Activated effector memory CD4-positive, alpha-beta T cell treated with Interleukin-2 at 50 U/mL for 16 hours (primary cell): ENCODE results near the gene EIF4G2.
A peak's percentile ranks its signal among the peaks of the same experiment; 100 is the strongest.

ENCODE experiments used
- DNase-seq: peaks from one replicate; pipeline ENCODE4 v3.0.0-alpha.2; 2020

The EIF4G2 gene

DNA sequence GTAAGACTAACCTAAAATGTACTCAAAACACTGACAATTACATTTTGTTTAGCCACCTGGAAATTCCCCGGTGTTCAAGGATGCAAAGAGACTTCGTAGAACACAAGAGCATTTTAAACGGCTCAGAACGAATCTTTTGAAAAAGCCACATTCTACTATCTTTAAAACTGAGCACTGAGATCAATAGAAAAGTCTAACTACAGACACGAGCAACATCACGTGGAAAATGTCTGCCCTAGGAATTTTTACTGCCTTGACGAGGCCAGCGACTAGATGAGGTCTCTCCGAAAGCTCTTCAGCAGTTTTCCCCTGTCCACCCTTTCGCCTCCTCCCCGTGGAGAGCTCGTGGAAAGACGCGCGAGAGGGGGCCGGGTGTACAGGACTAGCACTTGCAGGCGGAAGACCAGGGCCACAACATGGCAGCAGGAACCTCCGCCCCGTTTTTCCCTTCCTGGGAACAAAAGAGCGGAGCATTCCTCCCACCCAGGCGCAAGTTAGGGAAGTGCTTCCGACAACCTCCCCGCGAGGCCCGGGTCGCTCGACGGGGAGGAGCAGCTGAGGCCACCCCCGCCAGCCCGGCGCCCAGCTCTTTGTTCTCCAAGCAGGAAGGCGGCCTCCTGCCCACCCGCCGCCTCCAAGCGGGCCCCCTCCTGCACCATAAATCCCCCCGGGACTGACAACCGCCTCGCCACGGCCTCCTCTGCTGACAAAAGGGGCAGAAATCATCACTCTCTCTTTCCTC is 1.1 kb downstream of the EIF4G2 start:
- DNase-seq = peak; percentile 37

DNA sequence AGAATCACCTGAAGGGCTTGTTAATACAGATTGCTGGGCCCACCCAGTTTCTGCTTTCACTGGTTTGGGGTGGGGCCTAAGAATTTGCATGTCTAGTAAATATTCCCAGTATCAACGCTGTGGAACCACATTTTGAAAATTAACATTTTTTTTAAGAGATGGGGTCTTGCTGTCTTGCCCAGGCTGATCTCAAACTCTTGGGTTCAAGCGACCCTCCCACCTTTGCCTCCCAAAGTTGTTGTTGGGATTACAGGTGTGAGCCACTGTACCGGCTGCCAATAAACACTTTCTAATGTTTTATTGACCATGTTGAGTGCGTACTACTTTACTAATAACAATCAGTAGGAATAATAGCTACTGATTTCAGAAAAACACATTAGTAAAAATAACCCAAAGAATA is 2.5 kb downstream of the EIF4G2 start:
- no peak for DNase-seq

DNA sequence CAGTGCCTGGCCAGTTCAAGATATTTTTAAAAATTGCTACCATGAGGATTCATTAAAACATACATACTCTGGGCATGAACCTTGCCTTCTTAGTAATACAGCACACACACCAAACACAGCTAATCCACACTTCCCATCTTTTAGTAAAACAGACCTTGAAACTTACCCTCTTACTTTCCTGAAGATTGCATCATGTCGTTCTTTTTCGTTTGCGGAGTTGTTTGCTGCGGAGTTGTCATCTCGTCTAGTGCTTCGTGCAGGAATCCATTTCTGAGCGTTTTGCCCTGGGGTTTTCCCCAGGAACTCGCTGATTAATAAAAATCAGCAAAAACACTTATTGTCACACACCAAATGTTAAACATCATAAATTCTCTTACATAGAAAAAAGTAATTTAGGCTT is 3.0 kb downstream of the EIF4G2 start:
- DNase-seq = no peak

DNA sequence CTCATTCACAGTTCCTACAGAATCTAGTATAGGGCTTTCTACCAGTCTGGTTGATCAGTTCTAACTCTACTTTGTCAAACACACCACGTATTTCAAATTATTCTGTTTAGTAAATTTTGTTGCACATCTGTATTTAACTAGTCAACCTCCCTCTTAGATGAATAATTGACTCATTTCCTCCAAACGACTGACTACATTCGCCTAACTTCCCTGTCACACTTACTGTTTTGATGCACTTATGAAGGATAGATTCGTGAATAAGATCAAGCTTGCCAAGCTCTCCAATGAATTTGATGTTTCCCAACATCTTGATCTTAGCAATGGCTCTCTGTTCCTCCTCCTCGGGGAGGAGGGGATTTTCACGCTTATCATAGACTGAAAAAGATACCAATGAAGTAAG is 5.0 kb downstream of the EIF4G2 start:
- no peak for DNase-seq

DNA sequence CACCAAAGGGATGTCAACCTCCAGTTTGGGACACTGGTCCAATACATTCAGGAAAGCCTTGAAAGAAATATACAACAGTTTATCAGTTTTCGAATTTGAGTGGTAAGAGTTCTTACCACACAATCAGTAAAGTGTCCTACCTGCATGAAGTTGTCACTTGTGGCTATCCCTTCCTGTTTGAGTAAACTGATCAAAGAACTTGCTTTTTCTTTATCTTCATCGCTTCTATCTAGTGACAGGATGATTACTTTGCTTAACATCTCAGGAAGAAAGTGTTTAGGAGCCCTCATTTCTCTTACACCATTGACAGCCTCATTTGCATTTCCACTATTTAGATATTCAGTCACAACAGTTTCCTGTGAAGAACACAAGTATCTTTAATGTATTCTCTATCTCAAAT is 8.4 kb downstream of the EIF4G2 start:
- DNase-seq = no peak

DNA sequence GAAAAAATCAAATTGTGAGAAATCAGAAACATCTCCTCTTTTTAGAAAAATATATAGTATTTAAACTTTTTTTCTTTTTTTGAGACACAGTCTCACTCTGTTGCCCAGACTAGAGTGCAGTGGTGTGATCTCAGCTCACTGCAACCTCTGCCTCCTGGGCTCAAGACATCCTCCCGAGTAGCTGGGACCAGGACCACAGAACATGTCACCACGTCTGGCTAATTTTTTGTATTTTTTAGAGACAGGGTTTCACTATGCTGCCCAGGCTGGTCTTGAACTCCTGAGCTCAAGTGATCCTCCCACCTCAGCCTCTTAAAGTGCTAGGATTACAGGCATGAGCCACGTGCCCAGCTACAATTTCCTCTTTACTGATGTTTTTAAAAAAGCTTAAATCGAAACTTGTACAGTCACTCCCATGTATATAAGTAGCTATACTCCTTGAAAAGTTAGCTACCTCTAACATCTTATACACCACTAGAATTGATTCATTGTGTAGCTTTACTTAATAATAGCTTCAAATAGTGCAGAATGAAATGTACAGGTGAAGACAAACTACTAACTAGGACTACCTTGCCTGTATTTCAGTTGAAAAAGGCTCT is 10.3 kb downstream of the EIF4G2 start:
- no peak for DNase-seq

DNA sequence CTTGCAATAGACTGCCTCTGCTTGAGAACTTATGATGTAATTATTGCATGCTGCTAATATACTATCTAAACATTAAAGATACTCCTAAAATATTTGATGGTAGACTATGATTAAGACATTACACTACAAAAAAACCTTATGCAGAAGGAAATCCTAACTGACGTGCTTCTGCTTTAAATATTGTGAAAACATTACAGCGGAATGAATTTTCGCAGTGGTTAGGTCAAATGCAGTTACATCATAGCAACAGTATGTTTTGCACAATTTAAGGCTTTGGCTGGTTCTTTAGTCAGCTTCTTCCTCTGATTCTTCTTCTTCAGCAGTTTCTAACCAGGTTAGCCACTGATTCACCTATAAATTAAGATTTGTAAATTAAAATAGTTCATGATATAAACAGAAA is 11.2 kb downstream of the EIF4G2 start:
- no peak for DNase-seq

DNA sequence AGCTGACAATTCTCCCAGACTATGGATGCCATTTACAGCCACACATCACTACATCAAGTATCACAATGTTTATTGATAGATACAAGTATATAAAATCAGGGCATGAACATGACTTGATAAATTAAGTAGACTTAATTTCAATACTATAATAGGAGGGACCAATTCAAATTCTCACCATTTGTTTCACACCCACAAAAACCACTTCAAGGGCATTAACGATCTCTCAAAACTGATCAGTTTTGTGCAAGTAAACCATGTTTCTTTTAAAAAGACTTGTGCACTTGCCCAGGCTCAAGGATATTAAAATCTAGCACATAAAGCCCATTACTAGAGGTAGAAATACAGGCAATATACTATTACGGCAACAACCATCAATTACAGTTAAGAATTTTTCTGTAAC is 11.7 kb downstream of the EIF4G2 start:
- DNase-seq = no peak

DNA sequence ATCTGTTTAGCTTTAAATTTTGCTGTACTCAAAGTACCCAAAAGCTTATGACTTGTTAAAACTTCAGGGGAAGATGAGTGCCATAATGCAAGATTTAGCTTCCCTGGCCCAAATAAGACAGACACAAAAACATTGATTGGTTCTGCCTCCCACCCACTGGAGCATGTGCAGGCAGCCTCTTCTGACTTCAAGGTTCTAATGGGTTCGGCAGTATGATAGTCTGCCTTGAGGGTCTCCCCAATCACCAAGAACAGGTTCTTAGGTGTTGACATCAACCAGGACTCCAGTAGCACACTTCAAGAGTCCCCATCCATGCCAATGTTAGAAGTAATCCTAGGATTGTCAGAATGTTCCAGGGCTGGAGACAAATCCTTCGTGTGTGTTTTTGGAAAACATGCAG is 12.5 kb downstream of the EIF4G2 start:
- DNase-seq = no peak

DNA sequence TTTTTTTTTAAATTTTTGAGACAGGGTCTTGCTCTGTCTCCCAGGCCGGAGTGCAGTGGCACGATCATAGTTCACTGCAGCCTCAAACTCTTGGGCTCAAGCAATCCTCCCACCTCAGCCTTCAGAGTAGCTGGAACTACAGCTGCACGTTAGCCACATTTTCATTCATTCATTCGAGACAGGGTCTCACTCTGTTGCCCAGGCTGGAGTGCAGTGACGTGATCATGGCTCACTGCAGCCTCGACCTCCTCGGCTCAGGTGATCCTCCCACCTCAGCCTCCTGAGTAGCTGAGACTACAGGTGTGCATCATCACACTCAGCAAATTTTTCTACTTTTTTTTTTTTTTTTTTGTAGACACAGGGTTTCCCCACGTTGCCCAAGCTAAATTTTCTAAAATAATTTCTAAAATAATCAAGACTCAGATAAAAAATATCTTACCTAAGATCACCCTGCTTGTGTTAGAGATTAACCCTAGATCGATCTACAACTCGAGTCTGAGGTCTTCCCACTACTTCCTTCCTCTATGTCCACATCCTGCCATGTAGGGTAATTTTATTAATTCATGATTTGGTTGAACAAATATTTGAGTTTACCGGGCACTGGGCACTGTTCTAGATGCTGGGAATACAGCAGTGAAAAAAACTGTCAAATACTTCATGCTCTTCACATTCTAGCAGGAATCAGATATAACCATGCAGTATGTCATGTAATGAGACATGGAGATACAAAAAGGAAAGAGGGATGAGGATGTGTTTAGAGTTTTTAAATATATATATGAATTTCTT is 15.1 kb downstream of the EIF4G2 start:
- DNase-seq = no peak

DNA sequence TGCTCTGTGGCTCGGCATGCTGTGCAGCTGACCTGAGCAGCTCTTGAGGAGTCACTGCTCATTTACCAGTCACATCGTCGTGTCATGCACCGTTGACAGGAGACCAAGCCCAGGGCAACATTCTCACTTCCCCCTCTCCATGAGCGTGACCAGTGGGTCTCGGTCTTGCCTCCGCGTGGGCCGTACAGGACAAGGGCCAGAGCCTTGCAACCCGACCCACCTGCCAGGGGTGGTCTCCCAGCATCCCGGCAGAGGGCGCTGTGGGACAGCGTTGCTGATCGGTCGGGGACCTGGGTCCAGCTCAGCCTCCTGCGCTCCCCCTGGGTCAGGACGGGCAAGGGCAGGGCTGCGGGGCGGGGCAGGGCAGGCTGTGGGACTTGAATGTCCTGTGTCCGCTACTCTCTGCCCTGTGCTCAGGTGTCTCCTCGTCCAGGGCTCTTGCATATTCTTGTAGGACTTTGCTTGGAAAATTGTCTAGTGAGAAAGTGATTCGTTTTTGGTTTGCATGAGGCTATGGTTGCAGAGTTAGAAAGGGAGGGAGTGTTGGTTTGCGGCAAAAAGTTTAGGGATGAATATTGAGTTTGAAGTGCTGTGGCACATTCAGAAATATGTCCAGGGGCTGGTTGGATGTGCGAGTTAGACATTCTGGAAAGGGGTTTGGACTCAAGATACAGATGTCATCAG is 16.2 kb downstream of the EIF4G2 start:
- peak; percentile 68 for DNase-seq

DNA sequence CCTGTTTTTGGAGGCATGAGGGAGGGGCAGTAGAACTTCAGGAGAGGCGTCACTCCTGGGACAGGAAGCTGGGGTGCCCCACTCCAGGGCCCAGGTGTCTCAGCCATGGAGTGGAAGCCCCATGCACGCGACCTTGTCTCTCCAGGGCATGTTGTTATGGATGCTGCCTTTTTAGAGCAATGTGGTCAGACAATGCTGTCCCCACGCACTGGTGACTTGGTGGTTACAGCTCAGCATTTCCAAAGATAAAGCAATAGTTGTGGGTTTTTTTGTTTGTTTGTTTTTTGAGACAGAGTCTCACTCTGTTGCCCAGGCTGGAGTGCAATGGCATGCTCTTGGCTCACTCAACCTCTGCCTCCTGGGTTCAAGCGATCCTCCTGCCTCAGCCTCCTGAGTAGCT is 22.3 kb downstream of the EIF4G2 start:
- no peak for DNase-seq

DNA sequence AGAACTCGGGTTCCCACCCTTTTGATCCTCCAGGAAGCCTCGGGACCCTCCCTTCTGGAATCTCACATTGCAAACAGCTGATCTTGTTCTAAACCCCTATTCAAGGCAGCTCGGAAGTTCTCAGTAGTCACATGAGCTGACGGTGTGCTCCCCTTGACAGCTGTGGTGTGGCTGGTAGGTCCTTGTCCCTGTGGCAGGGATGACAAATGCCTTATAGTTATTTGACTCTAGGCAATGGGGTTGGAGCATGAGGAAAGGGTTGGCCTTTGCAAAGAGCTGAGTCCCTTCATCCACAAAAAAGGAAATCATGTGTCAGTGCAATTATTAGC is 23.6 kb downstream of the EIF4G2 start:
- DNase-seq = no peak

DNA sequence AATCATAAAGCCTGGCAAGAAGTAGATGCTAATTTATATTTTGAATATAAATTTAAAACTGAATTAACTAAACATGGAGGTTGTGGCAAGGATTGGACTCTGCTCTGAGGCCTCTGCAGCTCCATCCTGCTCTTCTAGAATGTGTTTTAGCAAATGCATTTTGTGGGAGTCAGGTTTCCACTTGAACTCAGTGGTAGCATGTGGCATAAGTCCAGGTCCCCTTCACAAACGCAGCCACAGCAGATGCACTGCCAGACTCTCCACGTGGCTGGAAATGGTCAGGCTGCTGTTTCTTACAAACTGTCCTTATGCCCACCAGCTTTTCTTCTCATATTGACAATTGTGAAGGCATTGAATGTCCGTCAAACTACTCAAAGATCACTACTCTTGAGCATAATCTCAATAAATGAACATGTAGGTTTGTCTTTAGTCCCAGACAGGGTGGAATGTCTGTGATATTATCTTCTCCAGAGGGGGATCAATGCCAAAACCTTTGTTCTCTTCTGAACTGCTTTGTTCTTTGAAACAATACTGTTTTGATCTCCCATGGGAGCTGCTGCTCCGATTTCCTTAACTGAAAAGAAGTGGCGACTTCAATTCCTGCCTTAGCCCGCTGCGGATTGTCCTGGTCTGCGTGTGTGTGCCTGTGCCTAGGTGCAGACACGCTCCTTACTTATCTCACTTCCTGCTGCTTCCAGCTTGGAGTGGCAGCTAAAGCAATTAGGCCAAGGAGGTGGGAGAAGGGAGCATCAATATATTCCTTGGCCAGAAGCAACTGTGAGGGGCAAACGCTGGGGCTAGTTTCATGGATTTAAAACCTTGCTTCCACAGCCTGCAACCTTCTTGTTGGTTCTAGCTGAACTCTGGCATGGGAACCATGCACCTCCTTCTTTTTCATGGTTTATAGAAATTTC is 24.2 kb downstream of the EIF4G2 start:
- no peak for DNase-seq

DNA sequence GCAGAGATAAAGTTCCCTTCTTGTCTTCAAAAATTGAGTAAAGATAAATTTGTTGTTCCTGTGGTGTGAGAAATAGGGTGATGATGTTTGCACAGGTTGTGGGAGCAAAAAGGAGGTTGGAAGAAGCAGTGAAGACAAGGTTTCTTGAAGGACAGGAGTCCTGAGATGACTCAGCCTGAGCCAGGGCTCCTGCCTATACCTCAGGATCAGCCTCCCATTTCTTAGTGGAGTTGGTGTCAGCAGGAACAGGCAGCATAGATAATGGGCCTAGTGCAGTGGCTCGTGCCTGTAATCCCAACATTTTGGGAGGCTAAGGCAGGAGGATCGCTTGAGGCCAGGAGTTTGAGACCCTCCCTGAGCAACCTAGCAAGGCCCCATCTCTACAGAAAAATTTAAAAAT is 28.7 kb downstream of the EIF4G2 start:
- DNase-seq = no peak

DNA sequence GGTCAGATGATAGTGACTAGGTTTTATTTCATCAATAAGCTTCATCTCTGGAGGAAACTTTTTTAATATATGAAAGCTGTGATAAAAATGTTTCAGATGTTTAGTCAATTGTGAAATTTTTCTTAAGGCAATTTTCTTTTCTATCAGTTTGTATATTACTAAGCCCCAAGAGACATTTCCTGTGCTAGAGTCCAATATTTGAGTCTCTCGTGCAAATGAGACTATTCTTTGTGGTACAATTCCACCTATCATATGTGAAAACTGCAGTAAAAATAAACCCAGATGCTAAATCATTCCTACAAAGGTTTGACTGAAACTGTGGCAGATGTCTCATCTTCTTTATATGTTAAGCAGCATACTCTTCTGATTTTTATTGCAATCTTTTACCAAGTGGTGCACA is 29.6 kb downstream of the EIF4G2 start:
- no peak for DNase-seq

DNA sequence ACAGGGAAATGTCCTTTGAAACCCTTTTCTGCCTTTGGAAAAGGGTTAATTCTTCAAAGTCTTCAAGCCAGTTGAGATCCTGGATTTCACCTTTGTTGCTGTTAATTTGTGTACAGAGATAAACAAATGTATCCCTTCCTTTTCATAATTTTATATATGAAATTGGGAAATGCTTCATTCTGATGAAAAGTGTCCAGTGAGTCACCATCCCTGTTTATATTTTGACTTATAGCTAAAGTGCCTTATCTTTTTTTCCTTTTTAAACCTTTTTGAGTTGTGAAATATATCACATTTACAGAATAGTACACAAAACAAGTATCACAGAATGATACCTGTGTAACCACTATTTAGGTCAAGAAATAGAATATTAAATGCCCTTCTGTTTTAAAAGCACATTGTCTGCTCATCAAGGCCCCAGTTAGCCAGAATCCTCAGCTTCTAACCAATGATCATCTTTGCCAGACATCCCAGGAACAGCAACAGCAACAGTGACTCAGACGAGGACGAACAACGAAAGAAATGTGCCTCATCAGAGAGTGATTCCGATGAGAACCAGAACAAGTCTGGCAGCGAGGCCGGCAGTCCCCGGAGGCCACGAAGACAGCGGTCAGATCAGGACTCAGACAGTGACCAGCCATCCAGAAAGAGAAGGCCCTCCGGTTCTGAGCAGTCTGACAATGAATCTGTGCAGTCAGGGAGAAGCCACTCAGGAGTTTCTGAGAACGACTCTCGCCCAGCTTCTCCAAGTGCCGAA is 30.3 kb downstream of the EIF4G2 start:
- no peak for DNase-seq

DNA sequence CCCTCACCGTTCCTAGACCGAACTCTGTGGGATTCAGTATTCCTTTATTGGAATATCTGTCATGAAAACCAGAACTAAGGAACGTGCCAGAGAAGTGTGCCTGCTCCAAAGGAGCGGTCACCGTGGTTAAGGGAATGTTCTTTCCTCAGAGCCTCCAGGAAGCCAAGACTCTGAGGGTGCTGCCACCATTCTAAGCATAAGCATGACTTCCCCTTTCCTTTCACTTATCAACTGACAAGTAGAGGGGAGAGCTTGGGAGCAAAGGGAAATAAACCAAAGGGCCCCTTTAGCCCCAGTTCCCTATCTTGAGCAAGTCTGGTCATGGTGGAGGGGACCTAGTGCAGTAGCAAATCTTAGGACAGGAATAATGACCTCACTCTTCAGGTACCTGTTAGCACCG is 30.9 kb downstream of the EIF4G2 start:
- no peak for DNase-seq

DNA sequence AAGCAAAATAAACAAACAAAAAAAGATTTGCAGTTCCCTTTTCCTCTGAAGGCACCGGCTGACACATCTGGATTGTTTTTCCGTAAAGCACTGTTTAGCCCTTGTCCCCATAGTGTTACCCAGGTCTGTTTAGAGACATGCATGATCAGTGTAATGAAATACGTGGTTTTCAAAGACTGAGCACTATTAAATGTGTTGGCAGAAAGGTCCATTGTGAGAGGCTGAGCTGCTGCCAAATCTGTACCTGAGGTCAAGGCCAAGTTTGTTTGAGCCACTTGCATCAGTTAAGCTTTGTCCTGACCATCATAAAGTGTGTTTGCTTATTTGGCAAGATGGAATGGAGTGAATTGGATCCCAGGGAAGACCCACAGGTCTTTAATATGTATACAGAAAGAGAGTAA is 31.3 kb downstream of the EIF4G2 start:
- no peak for DNase-seq

DNA sequence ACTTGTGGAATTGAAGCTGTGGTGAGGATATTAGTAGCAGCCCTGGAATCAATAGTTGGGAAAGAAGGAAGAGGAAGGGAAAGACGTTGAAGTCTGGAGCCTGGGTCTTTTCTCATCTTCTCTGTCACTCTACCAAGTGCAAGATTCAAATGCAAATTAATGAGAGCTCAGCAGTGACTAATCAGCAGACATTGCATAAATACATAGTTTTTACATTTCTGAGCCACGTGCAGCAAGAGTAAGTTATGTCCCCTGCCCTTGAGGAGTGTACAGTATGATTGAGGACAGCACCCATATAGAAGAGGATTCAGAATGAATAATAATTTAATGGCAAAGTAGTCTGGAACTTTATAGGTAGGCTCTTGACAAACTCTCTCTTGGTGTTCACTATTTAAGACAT is 33.9 kb downstream of the EIF4G2 start:
- no peak for DNase-seq

DNA sequence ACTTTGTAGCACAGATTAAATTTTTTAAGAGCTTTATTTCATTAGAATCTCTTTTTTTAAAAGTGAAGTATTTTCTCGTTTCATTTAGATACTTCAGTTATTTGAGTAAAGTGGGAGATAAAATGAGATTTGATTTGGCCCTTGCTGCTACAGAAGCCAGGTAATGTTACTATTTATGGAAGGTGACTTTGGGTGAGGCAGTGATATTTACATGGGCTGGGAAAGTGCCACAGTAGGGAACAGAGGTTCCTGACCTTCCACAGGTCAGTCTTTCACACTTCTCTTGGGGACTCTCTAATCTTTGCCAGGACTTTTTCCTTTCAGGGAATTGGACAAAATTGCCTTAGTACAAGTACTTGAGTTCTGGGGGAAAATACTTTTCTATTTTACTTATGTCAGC is 37.3 kb downstream of the EIF4G2 start:
- DNase-seq = no peak
